ENCODE data around the gene OTOP2. TPM values are rescaled to one million over a fixed set of nuclear protein-coding genes. Genes with fewer than 3 reads are reported as not detected.

Gene OTOP2
- total RNA-seq, 1 donor from 2014 or later: not detected

- Mint-ChIP-seq H3K36me3 (ENCODE audit: unreplicated experiment) (no peaks in the 10 kb centered on the region), H3K27ac (ENCODE audit: unreplicated experiment) (no peak overlapping the region), H3K9me3 (ENCODE audit: unreplicated experiment) (peaks cover 10% of the 10 kb centered on the region), H3K4me1 (ENCODE audit: low read depth, unreplicated experiment) (peaks cover 2% of the 10 kb centered on the region), H3K27me3 (ENCODE audit: unreplicated experiment) (peaks cover 11% of the 10 kb centered on the region), H3K4me3 (ENCODE audit: unreplicated experiment) (no peak overlapping the region)
- no peak for TF ChIP-seq CTCF (IDR thresholded peaks at IDR 0.05; ENCODE audit: partially characterized antibody, unreplicated experiment)
- DNase-seq: no peak
Measured at GRCh38 chr17:74877592-74878548, 46.2 kb upstream of the OTOP2 start.

- Mint-ChIP-seq H3K9me3 (ENCODE audit: unreplicated experiment) (peaks cover 4% of the 10 kb centered on the region), H3K27me3 (ENCODE audit: unreplicated experiment) (peaks cover 7% of the 10 kb centered on the region), H3K27ac (ENCODE audit: unreplicated experiment) (no peak overlapping the region), H3K4me3 (ENCODE audit: unreplicated experiment) (no peak overlapping the region), H3K4me1 (ENCODE audit: low read depth, unreplicated experiment) (peaks cover 2% of the 10 kb centered on the region), H3K36me3 (ENCODE audit: unreplicated experiment) (no peaks in the 10 kb centered on the region)
- DNase-seq: no peak
- TF ChIP-seq CTCF (IDR thresholded peaks at IDR 0.05; ENCODE audit: partially characterized antibody, unreplicated experiment): no peak
Measured at GRCh38 chr17:74878658-74879057, 45.4 kb upstream of the OTOP2 start.

GRCh38 chr17:74879308-74879707 is 44.8 kb upstream of the OTOP2 start:
- no peaks in the 10 kb centered on the region for H3K36me3 Mint-ChIP-seq (ENCODE audit: unreplicated experiment)
- no peak for TF ChIP-seq CTCF (IDR thresholded peaks at IDR 0.05; ENCODE audit: partially characterized antibody, unreplicated experiment)
- DNase-seq: no peak
- no peak overlapping the region for H3K4me3 Mint-ChIP-seq (ENCODE audit: unreplicated experiment)
- H3K27ac Mint-ChIP-seq (ENCODE audit: unreplicated experiment): no peak overlapping the region
- peaks cover 4% of the 10 kb centered on the region for H3K9me3 Mint-ChIP-seq (ENCODE audit: unreplicated experiment)
- H3K27me3 Mint-ChIP-seq (ENCODE audit: unreplicated experiment): peaks cover 7% of the 10 kb centered on the region
- H3K4me1 Mint-ChIP-seq (ENCODE audit: low read depth, unreplicated experiment): no peaks in the 10 kb centered on the region

- H3K9me3 Mint-ChIP-seq (ENCODE audit: unreplicated experiment): peaks cover 4% of the 10 kb centered on the region
- H3K27ac Mint-ChIP-seq (ENCODE audit: unreplicated experiment): no peak overlapping the region
- no peaks in the 10 kb centered on the region for H3K36me3 Mint-ChIP-seq (ENCODE audit: unreplicated experiment)
- TF ChIP-seq CTCF (IDR thresholded peaks at IDR 0.05; ENCODE audit: partially characterized antibody, unreplicated experiment): no peak
- H3K27me3 Mint-ChIP-seq (ENCODE audit: unreplicated experiment): peaks cover 5% of the 10 kb centered on the region
- H3K4me1 Mint-ChIP-seq (ENCODE audit: low read depth, unreplicated experiment): no peaks in the 10 kb centered on the region
- no peak for DNase-seq
- no peak overlapping the region for H3K4me3 Mint-ChIP-seq (ENCODE audit: unreplicated experiment)
Measured at GRCh38 chr17:74881073-74881472, 43.0 kb upstream of the OTOP2 start.

All from glutamatergic neuron (in vitro differentiated cells).